GM19239 (cell line): ENCODE results near the gene THBS3.
"Not testable (repeated sequence)": the region's sequence is repeated elsewhere in the genome, so short reads cannot be mapped to it uniquely, and the experiment has no call there.

Experiments
- DNase-seq: peaks from one replicate; pipeline ENCODE4 v3.0.0; 2011; ENCODE audit warnings: low spot score; ENCODE audit not compliant: insufficient read length
- FAIRE-seq: peaks from 2 replicates; lab custom pipeline; 2011; peaks lifted over from hg19 to GRCh38; lab: Jason Lieb, UNC

Gene THBS3

GRCh38 chr1:155210314-155211104, 2.8 kb upstream of the THBS3 start:
- no peak for FAIRE-seq
- no peak for DNase-seq

- DNase-seq, result no peak
- FAIRE-seq, result peak; percentile 23
Observed at GRCh38 chr1:155209312-155209721, 1.6 kb upstream of the THBS3 start.

- DNase-seq (peak; percentile 84), FAIRE-seq (peak; percentile 35)
Observed at GRCh38 chr1:155208541-155209311, 1.0 kb upstream of the THBS3 start, which contains the start of gene MTX1. Gene MTX1, plus strand, starts transcription at chr1:155208695. Its CDS starts 110 bp downstream, at chr1:155208805.

GRCh38 chr1:155206891-155207805, 549 bp downstream of the THBS3 start:
- DNase-seq (peak; percentile 80), FAIRE-seq (peak; percentile 96)

- FAIRE-seq, result no peak
- DNase-seq, result no peak
Observed at GRCh38 chr1:155205969-155206593, 1.6 kb downstream of the THBS3 start.

- FAIRE-seq, result no peak
- DNase-seq, result no peak
Observed at GRCh38 chr1:155205035-155205434, 2.7 kb downstream of the THBS3 start.

- DNase-seq (no peak), FAIRE-seq (no peak)
Observed at GRCh38 chr1:155202731-155203515, 4.8 kb downstream of the THBS3 start.

GRCh38 chr1:155202198-155202597, 5.5 kb downstream of the THBS3 start:
- FAIRE-seq, result no peak

GRCh38 chr1:155200920-155201319, 6.8 kb downstream of the THBS3 start:
- no peak for FAIRE-seq
- no peak for DNase-seq

More at GRCh38 chr1:155202198-155202597, 5.5 kb downstream of the THBS3 start:
- no peak for DNase-seq

- DNase-seq, result no peak
- FAIRE-seq, result no peak
Observed at GRCh38 chr1:155199792-155200191, 7.9 kb downstream of the THBS3 start.

- FAIRE-seq, result no peak
- DNase-seq, result no peak
Observed at GRCh38 chr1:155198547-155198906, 9.2 kb downstream of the THBS3 start.

GRCh38 chr1:155197901-155198546, 9.7 kb downstream of the THBS3 start:
- DNase-seq, result no peak
- FAIRE-seq, result no peak

GRCh38 chr1:155196893-155197638, 10.6 kb downstream of the THBS3 start:
- FAIRE-seq (no peak), DNase-seq (no peak)

GRCh38 chr1:155196103-155196892, 11.4 kb downstream of the THBS3 start:
- DNase-seq (no peak), FAIRE-seq (no peak)

GRCh38 chr1:155195201-155196102, 12.2 kb downstream of the THBS3 start:
- FAIRE-seq (no peak), DNase-seq (no peak)

GRCh38 chr1:155193991-155194240, 13.8 kb downstream of the THBS3 start:
- DNase-seq, FAIRE-seq: not testable (repeated sequence)
